NCI-H128 (cell line): ENCODE data around the gene LILRB3.
"Not testable (repeated sequence)": the region's sequence is repeated elsewhere in the genome, so short reads cannot be mapped to it uniquely, and the experiment has no call there.

ENCODE experiments used
- DNase-seq: peaks from one replicate; lab custom pipeline; 2025; ENCODE audit not compliant: unreplicated experiment; lab: John Stamatoyannopoulos, UW

Gene LILRB3

GRCh38 chr19:54191011-54191810, 31.6 kb downstream of the LILRB3 start, which contains the start of gene TSEN34:
TSEN34 (plus strand) TSS chr19:54191308; CDS start chr19:54191365, 57 bp downstream.
- peak; percentile 76 for DNase-seq

- DNase-seq = peak; percentile 98
Measured at GRCh38 chr19:54190503-54191010, 32.2 kb downstream of the LILRB3 start.

- DNase-seq = peak; percentile 100
Measured at GRCh38 chr19:54189735-54190502, 32.9 kb downstream of the LILRB3 start.

- no peak for DNase-seq
Measured at GRCh38 chr19:54189145-54189734, 33.6 kb downstream of the LILRB3 start, which contains the start of gene MBOAT7. MBOAT7 (minus strand) TSS chr19:54189580; CDS start chr19:54188508, 1,072 bp downstream.

- DNase-seq = no peak
Measured at GRCh38 chr19:54188215-54188871, 34.5 kb downstream of the LILRB3 start.

GRCh38 chr19:54186934-54187381, 35.8 kb downstream of the LILRB3 start:
- DNase-seq = no peak

- no peak for DNase-seq
Measured at GRCh38 chr19:54186351-54186750, 36.5 kb downstream of the LILRB3 start.

GRCh38 chr19:54183431-54183830, 39.4 kb downstream of the LILRB3 start:
- no peak for DNase-seq

GRCh38 chr19:54181894-54182293, 40.9 kb downstream of the LILRB3 start:
- not testable (repeated sequence) for DNase-seq

GRCh38 chr19:54180691-54181091, 42.1 kb downstream of the LILRB3 start:
- no peak for DNase-seq

GRCh38 chr19:54179921-54180461, 42.8 kb downstream of the LILRB3 start:
- DNase-seq = peak; percentile 79

- no peak for DNase-seq
Measured at GRCh38 chr19:54179262-54179852, 43.5 kb downstream of the LILRB3 start.

- peak; percentile 29 for DNase-seq
Measured at GRCh38 chr19:54178581-54179261, 44.1 kb downstream of the LILRB3 start.

- DNase-seq = no peak
Measured at GRCh38 chr19:54173951-54174834, 48.6 kb downstream of the LILRB3 start.

GRCh38 chr19:54173359-54173699, 49.5 kb downstream of the LILRB3 start:
- DNase-seq = no peak

GRCh38 chr19:54172471-54173358, 50.1 kb downstream of the LILRB3 start, which contains the start of gene TMC4:
TMC4 (minus strand) TSS chr19:54173160; CDS start chr19:54173117, 43 bp downstream.
- peak; percentile 44 for DNase-seq

- not testable (repeated sequence) for DNase-seq
Measured at GRCh38 chr19:54171736-54172431, 50.9 kb downstream of the LILRB3 start.
